BLaER1 treated with 17β-estradiol and CSF1 and Interleukin-3, amounts not matched to agents 10 nM and 100 nM (cell line): ENCODE results near the gene GNG7.

Source experiments
- H3K27ac ChIP-seq, 11 experiments: shearing (Covaris generic); formaldehyde crosslinking; 2 replicates each; pipeline ENCODE4 v1.8.1; 2022
- H3K27me3 ChIP-seq, 11 experiments: shearing (Covaris generic); formaldehyde crosslinking; 2 replicates each; pipeline ENCODE4 v1.8.1; 2022
- H3K36me3 ChIP-seq, 11 experiments: shearing (Covaris generic); formaldehyde crosslinking; 2 replicates each; pipeline ENCODE4 v1.8.1; 2022
- H3K4me1 ChIP-seq, 10 experiments: shearing (Covaris generic); formaldehyde crosslinking; 2 replicates each; pipeline ENCODE4 v1.8.1; 2022
- H3K4me2 ChIP-seq, 11 experiments: shearing (Covaris generic); formaldehyde crosslinking; 2 replicates each; pipeline ENCODE4 v1.8.1; 2022
- H3K4me3 ChIP-seq, 10 experiments: shearing (Covaris generic); formaldehyde crosslinking; 2 replicates each; pipeline ENCODE4 v1.8.1; 2022
- H3K9ac ChIP-seq, 11 experiments: shearing (Covaris generic); formaldehyde crosslinking; 2 replicates each; pipeline ENCODE4 v1.8.1; 2022
- H3K9me3 ChIP-seq, 11 experiments: shearing (Covaris generic); formaldehyde crosslinking; replicated peaks in 1 of 11; 2 replicates each; pipeline ENCODE4 v1.8.1; 2022
- H4K20me1 ChIP-seq, 11 experiments: shearing (Covaris generic); formaldehyde crosslinking; 2 replicates each; pipeline ENCODE4 v1.8.1; 2022
- Cebpa-rat ChIP-seq, 11 experiments: shearing (Covaris generic); IDR thresholded peaks; 2 replicates each; pipeline ENCODE4 v1.8.1; 2022

Gene GNG7

DNA sequence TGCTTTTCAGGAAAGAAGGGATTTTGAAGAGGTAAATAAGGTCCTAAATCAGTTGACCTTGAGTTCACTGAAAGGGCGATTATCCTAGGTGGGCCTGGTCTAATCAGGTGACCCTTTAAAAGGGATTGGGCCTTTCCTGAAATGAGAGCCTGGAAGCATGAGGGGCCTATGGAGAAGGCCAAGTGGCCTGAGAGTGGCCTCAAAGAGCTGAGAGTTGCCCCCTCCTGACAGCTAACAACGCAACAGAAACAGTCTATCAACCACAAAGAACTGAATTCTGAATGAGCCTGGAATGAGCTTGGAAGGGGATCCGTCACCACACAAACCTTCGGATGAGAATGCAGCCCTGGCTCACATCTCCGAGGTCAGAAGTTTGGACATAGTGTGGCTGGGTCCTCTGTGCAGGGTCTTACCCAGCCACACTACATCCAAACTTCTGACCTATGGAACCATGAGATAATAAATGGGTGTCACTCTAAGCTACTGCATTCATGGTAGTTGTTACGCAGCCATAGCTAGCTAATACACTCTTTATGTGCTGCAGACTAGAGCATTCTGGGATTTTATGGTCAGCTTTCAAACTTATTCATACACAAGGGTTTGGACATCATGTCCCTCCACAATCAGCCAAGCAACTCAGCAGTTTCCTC lies 72.0 kb downstream of the GNG7 start:
- peak overlapping the region in 6 of 10 experiments; percentile 3 to 38 (median 23); a peak in 5 of 20 replicates for H3K4me3 ChIP-seq
- H3K4me1 ChIP-seq = peaks cover 79 to 99% (median 85%) of the 10 kb centered on the region in 10 experiments
- peak overlapping the region; percentile 71 to 93 (median 81) for H3K27ac ChIP-seq
- peaks cover 0 to 42% (median 28%) of the 10 kb centered on the region in 11 experiments; a peak in 19 of 22 replicates for H3K36me3 ChIP-seq
- H3K27me3 ChIP-seq = no peaks in the 10 kb centered on the region
- H3K9ac ChIP-seq = peak overlapping the region in 10 of 11 experiments; percentile 6 to 79 (median 38); a peak in 11 of 22 replicates
- H3K4me2 ChIP-seq = peak overlapping the region; percentile 22 to 100 (median 93); a peak in 20 of 22 replicates
- no peak for TF ChIP-seq Cebpa-rat (IDR thresholded peaks at IDR 0.05)
- H3K9me3 ChIP-seq = peaks cover 32 to 43% (median 41%) of the 10 kb centered on the region in 11 experiments
- H4K20me1 ChIP-seq = peaks cover 0 to 29% (median 13%) of the 10 kb centered on the region in 11 experiments; a peak in 9 of 22 replicates

DNA sequence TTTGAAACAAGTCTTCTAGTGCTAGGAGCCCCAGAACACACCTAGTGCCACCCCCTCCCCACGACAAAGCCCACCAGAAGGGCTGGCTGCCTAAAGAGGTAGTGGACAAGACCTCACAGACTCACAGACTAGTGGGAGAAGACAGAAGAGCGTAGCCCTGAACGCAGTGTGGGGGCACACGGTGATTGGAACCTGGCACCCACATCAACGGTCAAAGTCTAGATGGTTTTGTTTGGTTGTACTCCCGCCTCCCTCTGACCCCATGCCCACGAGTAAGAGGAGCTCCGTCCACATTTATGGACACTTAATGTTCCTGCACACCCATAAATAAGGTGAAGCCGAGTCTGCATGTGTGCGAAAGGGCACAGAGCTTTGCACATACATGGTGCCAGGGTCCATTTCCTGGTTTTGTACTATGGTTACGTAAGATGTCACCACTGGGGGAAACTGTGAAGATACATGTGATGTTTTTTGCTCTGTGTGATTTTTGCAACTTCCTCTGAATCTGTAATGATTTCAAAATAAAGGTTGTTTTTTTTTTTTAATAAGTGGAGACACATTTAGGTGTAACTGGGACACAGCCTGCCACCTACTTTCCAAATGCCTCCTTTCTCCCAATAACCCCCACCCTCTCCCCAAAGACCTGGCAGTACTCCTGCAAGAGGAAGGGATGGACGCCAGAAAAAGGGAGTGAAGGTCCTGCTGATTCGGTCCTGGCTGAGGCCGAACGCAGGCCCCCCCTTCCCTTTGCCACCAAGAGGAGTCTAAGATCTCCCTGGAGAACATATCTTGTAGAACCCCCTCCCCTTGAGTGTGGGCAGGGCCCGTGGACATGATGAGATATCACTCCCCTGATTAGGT lies 72.8 kb downstream of the GNG7 start:
- peaks cover 0 to 23% (median 7%) of the 10 kb centered on the region in 11 experiments; a peak in 9 of 22 replicates for H4K20me1 ChIP-seq
- H3K4me3 ChIP-seq = peak overlapping the region in 6 of 10 experiments; percentile 3 to 38 (median 23); a peak in 5 of 20 replicates
- peaks cover 32 to 43% (median 41%) of the 10 kb centered on the region in 11 experiments for H3K9me3 ChIP-seq
- peak in 7 of 11 experiments; percentile 22 to 61 (median 43); a peak in 6 of 22 replicates for TF ChIP-seq Cebpa-rat (IDR thresholded peaks at IDR 0.05)
- H3K27ac ChIP-seq = peak overlapping the region; percentile 71 to 93 (median 81)
- peak overlapping the region; percentile 55 to 100 (median 93) for H3K4me2 ChIP-seq
- peaks cover 79 to 99% (median 85%) of the 10 kb centered on the region in 10 experiments for H3K4me1 ChIP-seq
- no peaks in the 10 kb centered on the region for H3K27me3 ChIP-seq
- peak overlapping the region; percentile 16 to 79 (median 46); a peak in 15 of 22 replicates for H3K9ac ChIP-seq
- H3K36me3 ChIP-seq = peaks cover 0 to 42% (median 28%) of the 10 kb centered on the region in 11 experiments; a peak in 19 of 22 replicates

DNA sequence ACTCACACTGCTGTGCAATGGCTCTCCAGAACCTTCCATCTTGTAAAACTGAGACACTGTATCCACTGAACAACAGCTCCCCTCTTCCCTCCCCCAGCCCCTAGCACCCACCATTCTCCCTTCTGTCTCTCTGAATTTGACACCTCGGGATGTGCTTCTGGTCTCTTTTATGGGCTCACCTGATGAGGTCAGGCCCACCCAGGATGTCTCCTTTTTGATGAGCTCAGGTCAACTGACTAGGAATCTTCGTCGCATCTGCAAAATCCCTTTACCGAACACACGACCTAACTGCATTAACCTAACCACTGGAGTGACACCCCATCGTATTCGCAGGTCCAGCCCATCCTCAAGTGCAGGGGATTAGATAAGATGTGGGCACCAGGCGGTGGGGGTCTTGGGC lies 73.9 kb downstream of the GNG7 start:
- Histone ChIP-seq H3K27ac (peak overlapping the region; percentile 71 to 93 (median 81); a peak in 20 of 22 replicates), H3K4me3 (peak overlapping the region in 2 of 10 experiments; percentile 5 to 8; a peak in 1 of 20 replicates), H3K27me3 (no peaks in the 10 kb centered on the region), H3K9ac (peak overlapping the region in 2 of 11 experiments; percentile 67 to 70; a peak in 3 of 22 replicates), H4K20me1 (peaks cover 0 to 18% (median 7%) of the 10 kb centered on the region in 11 experiments; a peak in 8 of 22 replicates), H3K36me3 (peaks cover 0 to 42% (median 28%) of the 10 kb centered on the region in 11 experiments; a peak in 19 of 22 replicates), H3K4me1 (peaks cover 79 to 99% (median 85%) of the 10 kb centered on the region in 10 experiments), H3K4me2 (peak overlapping the region; percentile 55 to 100 (median 93); a peak in 20 of 22 replicates), H3K9me3 (peaks cover 32 to 43% (median 41%) of the 10 kb centered on the region in 11 experiments)
- TF ChIP-seq Cebpa-rat (IDR thresholded peaks at IDR 0.05) = no peak

DNA sequence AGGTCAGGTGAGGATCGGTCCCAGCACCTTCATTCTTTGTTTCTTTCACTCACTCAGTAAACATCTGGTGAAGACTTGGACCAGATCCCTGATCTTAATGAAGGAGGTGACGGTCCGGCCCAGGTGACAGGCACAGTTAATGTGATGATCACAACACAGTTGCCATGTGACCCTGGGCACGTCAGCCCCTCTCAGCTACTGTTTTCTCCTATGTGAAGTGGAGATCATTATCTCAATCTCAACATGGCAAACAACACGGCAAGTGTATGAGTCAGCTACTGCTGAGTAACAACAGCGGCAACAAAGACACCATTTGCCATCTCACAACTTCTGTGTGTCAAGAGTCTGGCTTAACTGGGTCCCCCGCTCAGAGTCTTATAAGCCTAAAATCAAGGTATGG lies 74.6 kb downstream of the GNG7 start:
- Histone ChIP-seq H3K4me2 (peak overlapping the region; percentile 87 to 100 (median 96)), H3K27ac (peak overlapping the region; percentile 56 to 93 (median 81); a peak in 21 of 22 replicates), H3K36me3 (peaks cover 0 to 41% (median 28%) of the 10 kb centered on the region in 11 experiments; a peak in 19 of 22 replicates), H4K20me1 (peaks cover 0 to 18% (median 7%) of the 10 kb centered on the region in 11 experiments; a peak in 7 of 22 replicates), H3K4me3 (peak overlapping the region in 4 of 10 experiments; percentile 4 to 30 (median 6); a peak in 3 of 20 replicates), H3K4me1 (peaks cover 79 to 99% (median 84%) of the 10 kb centered on the region in 10 experiments), H3K9me3 (peaks cover 32 to 43% (median 41%) of the 10 kb centered on the region in 11 experiments), H3K9ac (peak overlapping the region; percentile 46 to 74 (median 62); a peak in 19 of 22 replicates), H3K27me3 (no peaks in the 10 kb centered on the region)
- TF ChIP-seq Cebpa-rat (IDR thresholded peaks at IDR 0.05) = no peak

- Histone ChIP-seq H3K4me2 (peak overlapping the region; percentile 87 to 100 (median 96)), H3K4me3 (peak overlapping the region in 6 of 10 experiments; percentile 2 to 33 (median 22); a peak in 6 of 20 replicates), H3K27me3 (no peaks in the 10 kb centered on the region), H3K4me1 (peaks cover 79 to 99% (median 84%) of the 10 kb centered on the region in 10 experiments), H3K36me3 (peaks cover 0 to 41% (median 28%) of the 10 kb centered on the region in 11 experiments; a peak in 19 of 22 replicates), H4K20me1 (peaks cover 0 to 18% (median 7%) of the 10 kb centered on the region in 11 experiments; a peak in 7 of 22 replicates), H3K9ac (peak overlapping the region; percentile 46 to 74 (median 62); a peak in 21 of 22 replicates), H3K27ac (peak overlapping the region; percentile 56 to 93 (median 81); a peak in 21 of 22 replicates), H3K9me3 (peaks cover 32 to 43% (median 41%) of the 10 kb centered on the region in 11 experiments)
- no peak for TF ChIP-seq Cebpa-rat (IDR thresholded peaks at IDR 0.05)
Observed at GRCh38 chr19:2627319-2627829, 75.1 kb downstream of the GNG7 start.

- no peak for TF ChIP-seq Cebpa-rat (IDR thresholded peaks at IDR 0.05)
- Histone ChIP-seq H3K9me3 (peaks cover 15 to 27% (median 25%) of the 10 kb centered on the region in 11 experiments), H3K27ac (peak overlapping the region; percentile 32 to 93 (median 78); a peak in 21 of 22 replicates), H3K4me3 (no peak overlapping the region), H4K20me1 (peaks cover 0 to 18% (median 7%) of the 10 kb centered on the region in 11 experiments; a peak in 7 of 22 replicates), H3K36me3 (peaks cover 0 to 24% (median 15%) of the 10 kb centered on the region in 11 experiments; a peak in 19 of 22 replicates), H3K27me3 (no peaks in the 10 kb centered on the region), H3K9ac (peak overlapping the region; percentile 1 to 79 (median 36); a peak in 14 of 22 replicates), H3K4me1 (peaks cover 94 to 100% (median 99%) of the 10 kb centered on the region in 10 experiments), H3K4me2 (peak overlapping the region; percentile 87 to 100 (median 96))
Observed at GRCh38 chr19:2625434-2625833, 77.1 kb downstream of the GNG7 start.

DNA sequence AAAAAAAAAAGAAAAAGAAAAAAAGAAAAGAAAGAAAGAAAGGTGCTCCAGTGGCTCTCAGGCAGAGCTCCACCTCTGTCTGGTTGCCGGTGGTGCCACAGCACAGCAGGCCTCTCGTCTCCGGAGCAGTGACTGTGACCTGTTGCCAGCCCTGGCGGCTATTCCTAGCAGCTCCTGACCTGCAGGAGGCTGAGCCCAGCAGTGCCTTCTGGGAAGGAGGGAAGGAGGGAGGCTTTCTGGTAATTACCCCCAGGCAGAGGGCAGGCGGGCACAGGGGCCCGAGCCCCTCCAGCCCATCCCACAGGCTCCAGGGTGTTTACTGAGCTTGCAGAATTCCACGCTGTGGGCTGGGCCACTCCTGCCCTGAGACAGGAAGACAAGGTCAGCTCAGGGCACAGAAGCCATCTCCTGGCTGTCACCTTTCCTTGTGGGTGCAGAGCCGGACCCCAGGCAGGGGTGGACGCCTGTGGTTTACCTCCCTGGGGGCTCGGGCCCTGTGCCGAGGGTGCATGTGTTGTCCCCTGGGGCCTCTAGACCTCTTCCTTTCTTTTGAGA lies 77.9 kb downstream of the GNG7 start:
- H3K4me2 ChIP-seq = peak overlapping the region; percentile 87 to 100 (median 96)
- H4K20me1 ChIP-seq = peaks cover 0 to 18% (median 7%) of the 10 kb centered on the region in 11 experiments; a peak in 7 of 22 replicates
- no peaks in the 10 kb centered on the region for H3K27me3 ChIP-seq
- H3K36me3 ChIP-seq = peaks cover 0 to 16% (median 10%) of the 10 kb centered on the region in 11 experiments; a peak in 11 of 22 replicates
- H3K9ac ChIP-seq = peak overlapping the region; percentile 8 to 79 (median 48); a peak in 17 of 22 replicates
- H3K4me1 ChIP-seq = peaks cover 94 to 100% (median 100%) of the 10 kb centered on the region in 10 experiments
- H3K27ac ChIP-seq = peak overlapping the region; percentile 32 to 93 (median 78); a peak in 20 of 22 replicates
- no peak overlapping the region for H3K4me3 ChIP-seq
- H3K9me3 ChIP-seq = peaks cover 7 to 18% (median 17%) of the 10 kb centered on the region in 11 experiments; a peak in 20 of 22 replicates
- TF ChIP-seq Cebpa-rat (IDR thresholded peaks at IDR 0.05) = no peak
